Measurements from ENCODE around the gene BBS12.

Gene BBS12

DNA sequence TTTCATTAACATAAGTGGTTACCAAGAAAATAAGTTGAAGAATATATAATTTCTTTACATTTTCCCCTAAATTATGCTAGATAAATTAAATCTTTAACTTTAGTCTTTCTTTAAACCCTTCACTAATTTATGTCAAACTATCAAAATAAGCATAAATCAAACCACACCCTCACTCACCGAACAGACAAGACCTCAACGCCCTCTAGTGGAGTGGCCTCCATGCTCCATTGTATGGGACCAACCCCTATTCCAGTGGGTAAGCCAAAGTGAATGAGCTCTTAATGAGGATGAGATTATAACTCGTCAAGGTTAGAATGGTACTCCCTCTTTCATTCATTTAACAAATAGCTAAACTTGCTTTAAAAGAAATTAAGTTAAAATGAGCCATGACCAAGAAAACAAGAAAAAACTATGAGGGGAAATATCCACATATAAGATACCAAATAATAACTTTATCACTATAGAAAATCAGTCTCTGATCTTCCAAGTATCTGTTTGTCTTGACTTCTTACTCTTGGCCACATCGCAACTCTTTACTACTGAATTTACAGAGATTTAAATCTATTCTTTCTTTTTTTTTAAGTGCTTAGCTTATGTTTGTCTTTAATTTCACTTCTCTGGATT lies 15.6 kb upstream of the BBS12 start:
- DNase-seq: no peak

DNA sequence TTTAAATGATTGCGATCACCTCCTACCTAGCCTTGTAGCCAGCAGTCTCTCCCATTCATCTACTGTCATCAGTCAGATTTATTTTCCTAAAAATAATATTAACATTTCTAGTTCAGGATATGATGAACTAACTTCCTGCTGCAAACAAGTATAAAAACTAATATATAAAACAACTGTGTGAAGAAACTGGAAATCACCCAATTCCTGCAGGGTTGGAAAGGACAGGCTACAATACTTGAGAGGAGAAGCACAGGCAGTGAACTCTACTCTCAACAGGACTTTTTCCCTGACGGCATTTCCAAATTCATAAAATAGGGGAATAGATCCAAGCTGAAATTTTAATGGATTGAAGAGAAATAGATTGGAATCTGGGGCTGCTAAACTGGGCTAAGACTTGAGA lies 14.2 kb upstream of the BBS12 start:
- DNase-seq: no peak

- DNase-seq: no peak
Measured at GRCh38 chr4:122722256-122722655, 10.2 kb upstream of the BBS12 start.

- no peak for DNase-seq
Measured at GRCh38 chr4:122728856-122729255, 3.6 kb upstream of the BBS12 start.

GRCh38 chr4:122731676-122732075 lies 828 bp upstream of the BBS12 start:
- no peak for DNase-seq

DNA sequence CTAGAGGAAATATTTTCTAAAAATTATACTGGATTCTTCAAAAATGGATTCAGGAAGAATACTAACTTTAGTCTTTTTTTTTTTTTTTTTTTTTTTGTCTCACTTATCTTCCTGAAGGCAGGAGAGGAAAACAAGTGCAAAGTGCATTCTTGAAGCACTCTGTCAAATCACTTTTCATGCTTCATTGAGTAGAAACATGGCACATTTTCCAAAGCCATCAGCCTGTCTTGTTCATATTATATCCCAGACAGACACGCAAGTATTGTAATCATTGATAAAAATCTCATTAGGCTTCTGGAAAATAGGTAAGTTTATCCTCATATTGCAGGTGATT lies 1.2 kb downstream of the BBS12 start:
- no peak for DNase-seq

DNA sequence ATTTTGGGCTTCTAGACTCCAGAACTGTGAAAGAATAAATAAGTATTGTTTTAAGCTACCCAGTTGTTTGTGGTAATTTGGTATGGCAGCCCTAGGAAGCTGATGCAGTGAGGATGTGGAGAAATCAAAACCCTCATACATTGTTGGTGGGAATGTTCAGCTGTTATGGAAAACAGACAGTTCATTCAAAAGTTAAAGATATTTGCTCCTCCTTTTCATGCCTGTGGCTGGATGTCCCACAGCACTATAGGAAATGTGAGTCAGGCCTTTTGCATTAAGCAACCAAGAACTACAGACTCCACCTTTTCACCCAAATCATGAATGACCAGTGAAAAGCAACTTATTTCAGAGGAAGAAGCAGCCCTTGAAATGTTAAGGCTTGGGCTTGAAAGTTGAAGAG lies 6.7 kb downstream of the BBS12 start:
- no peak for DNase-seq

DNA sequence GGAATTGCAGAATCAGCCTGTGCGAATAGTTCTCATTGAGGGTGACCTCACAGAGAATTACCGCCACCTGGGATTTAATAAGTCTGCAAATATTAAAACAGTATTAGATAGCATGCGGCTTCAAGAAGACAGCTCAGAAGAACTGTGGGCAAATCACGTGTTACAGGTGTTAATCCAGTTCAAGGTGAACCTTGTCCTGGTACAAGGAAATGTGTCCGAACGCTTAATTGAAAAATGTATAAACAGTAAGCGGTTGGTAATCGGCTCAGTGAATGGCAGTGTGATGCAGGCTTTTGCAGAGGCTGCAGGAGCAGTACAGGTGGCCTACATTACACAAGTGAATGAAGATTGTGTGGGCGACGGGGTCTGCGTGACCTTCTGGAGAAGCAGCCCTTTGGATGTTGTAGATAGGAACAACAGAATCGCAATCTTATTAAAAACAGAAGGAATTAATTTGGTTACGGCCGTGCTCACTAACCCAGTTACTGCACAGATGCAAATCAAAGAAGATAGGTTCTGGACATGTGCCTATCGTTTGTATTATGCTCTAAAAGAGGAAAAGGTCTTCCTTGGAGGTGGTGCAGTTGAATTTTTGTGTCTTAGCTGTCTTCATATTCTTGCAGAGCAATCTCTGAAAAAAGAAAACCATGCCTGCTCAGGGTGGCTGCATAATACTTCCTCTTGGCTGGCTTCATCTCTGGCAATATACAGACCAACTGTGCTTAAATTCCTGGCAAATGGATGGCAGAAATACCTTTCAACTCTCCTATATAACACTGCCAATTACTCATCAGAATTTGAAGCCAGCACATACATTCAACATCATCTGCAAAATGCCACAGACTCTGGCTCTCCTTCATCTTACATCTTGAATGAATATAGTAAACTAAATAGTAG lies 10.7 kb downstream of the BBS12 start:
- no peak for DNase-seq

DNA sequence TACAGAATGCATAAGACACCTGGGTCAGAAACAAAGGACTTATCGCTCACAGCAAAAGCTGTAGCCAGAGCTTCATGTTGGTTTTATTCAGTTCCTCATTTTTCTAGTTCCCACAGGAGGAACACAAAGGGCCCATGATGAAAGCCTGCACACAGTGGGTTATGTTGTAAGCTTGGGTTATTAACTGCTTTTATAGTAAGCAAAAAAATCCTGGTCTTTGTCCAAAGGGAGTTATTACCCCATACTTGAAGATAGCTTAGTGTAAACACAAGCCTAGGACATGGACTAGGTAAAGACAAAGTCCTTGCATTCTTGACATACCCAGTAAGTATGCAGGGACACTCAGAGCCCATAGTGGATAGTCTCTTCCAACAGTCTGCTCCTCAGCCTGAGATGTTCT lies 11.7 kb downstream of the BBS12 start:
- no peak for DNase-seq

GRCh38 chr4:122746485-122746965 lies 14.0 kb downstream of the BBS12 start:
- DNase-seq: no peak

DNA sequence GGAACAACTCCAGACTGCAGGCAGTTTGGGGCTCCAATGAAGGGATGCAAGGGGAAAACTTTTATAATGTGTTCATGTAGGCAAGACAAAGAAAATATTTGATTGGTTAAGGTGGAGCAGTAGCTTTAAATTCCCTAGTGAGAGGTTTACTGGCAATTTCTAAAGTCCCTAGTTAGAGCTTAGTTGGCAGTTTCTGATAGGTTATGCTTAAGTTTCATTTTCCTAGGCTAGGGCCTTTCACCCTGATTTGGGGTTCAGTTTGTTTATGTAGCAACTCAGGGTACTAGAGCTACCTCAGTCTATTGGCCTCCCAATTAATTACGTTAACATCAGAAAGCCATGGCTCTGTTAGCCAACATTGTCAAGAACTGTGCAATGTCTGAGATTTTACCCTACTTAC lies 14.6 kb downstream of the BBS12 start:
- DNase-seq: no peak

- DNase-seq: no peak
Measured at GRCh38 chr4:122747883-122748282, 15.4 kb downstream of the BBS12 start.

GRCh38 chr4:122749704-122750454 lies 17.4 kb downstream of the BBS12 start:
- DNase-seq: no peak

DNA sequence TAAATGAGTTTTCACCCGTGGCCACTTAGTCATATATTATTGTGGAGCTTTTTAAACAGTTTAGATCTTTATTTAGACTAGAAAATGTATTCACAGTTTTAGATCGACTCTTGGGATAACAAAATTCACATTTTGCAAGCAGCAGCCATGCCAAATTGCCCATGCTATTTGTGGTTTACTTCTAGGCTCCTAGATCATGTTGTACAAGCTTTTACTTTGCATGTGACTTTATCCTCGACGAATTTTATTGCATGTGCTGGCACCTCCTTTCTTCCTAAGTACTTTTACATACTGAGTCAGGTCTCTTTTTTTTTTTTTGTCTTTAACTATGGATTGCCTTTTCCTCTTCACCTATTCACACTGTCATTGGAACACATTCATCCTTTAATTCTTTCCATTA lies 23.2 kb downstream of the BBS12 start:
- no peak for DNase-seq

DNA sequence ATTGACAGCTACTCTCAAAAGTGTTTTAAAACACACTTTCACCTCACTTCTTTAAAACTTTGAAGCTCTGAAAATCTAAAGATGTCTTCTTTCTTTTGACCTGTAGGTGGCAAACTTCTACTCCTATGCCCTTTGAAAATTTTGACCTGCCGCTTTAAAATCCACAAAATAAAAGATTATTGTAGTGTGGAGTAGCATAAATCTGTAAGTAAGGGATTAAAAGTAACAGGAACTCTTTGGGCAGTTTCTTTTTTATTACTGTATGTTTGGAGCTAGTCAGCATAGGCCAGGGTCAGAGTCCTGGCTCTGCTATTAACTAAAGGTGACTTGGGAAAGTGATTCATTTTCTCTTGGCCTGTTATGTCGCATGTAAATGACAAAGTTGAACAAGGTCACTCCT lies 25.5 kb downstream of the BBS12 start:
- no peak for DNase-seq

DNA sequence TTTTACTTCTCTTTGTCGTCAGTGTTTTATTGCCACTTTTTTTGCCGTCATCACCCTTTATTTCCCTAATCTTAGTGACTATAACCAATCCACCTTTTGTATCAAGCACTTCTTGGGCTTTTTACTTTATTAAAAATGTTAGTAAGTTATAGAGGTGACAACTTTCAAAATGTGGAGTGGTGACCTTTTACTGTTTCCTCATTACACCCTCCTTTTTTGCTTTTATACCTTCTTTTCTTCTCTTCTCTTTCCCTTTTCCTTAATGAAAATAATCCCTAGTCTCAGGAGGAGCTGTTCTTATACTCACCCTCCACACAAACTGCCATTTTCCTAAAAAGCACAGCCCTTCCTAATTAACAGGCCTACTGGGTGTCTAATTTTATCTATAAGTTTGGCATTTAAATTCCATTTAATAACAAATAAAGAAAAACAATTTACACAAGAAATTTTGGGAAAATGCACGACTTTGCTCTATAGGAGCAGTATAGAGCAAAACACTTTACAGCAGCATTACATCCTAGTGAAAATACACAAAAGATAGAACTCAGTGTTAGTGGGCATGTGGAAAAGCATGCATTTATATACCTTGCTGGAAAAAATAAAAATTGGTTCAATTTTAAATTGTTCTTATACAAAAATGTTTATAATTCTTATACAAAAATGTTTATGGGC lies 27.3 kb downstream of the BBS12 start:
- no peak for DNase-seq

DNA sequence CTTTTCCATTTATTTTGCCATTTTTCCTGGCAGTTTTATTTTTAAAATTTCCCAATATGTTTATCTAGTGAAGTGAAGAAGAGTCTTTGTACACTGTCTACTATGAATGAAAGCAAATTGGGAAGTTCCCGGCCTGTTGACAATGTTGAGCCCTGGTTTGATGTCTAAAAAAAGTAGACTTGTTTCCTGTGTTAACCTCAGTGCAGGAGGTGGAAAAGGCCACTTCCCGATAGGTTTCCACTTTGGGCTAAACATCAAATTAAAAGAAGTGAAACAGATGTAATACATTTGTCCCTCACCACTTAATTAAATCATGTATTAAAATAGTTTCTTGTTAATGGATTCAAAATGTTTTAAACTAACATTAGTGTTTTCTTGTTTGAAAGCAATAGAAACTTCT lies 30.0 kb downstream of the BBS12 start:
- DNase-seq: no peak

- no peak for DNase-seq
Measured at GRCh38 chr4:122762966-122763716, 30.6 kb downstream of the BBS12 start.

- DNase-seq: no peak
Measured at GRCh38 chr4:122764071-122764820, 31.7 kb downstream of the BBS12 start.

- DNase-seq: no peak
Measured at GRCh38 chr4:122764821-122765215, 32.3 kb downstream of the BBS12 start.

GRCh38 chr4:122765692-122766352 lies 33.3 kb downstream of the BBS12 start:
- DNase-seq: no peak
